Psoas muscle (tissue), 8 donors: ENCODE results near the gene SLC2A8. TPM values are rescaled to one million over a fixed set of nuclear protein-coding genes. Genes with fewer than 3 reads are reported as not detected.

Experiments used
- ATAC-seq, 4 donors: fragments of 200-7000 bp; cut with Tn5 transposase; one replicate each; pipeline ENCODE4 v1.9.1; 2020; ENCODE audit warnings: moderate library complexity in 3 of 4, mild to moderate bottlenecking in 2 of 4
- DNase-seq, 2 donors: peaks; one replicate each; pipeline ENCODE4 v3.0.0-alpha.2; 2020
- H3K27ac ChIP-seq: fragments of 200-600 bp; one replicate; pipeline ENCODE4 v1.8.0; 2022
- H3K27me3 ChIP-seq, 3 donors: fragments of 200-600 bp in 1 of 3; one replicate each; pipeline versions ENCODE4 v1.6.1 to v1.8.0; 2013 to 2022; ENCODE audit warnings: low read length in 2 of 3, mild to moderate bottlenecking in 2 of 3, moderate library complexity in 1 of 3; ENCODE audit not compliant: insufficient read depth in 3 of 3
- H3K36me3 ChIP-seq, 2 donors: fragments of 200-600 bp in 1 of 2; one replicate each; pipeline versions ENCODE4 v1.6.1 to v1.8.0; 2013 to 2022; ENCODE audit warnings: low read depth in 1 of 2, mild to moderate bottlenecking in 1 of 2, moderate library complexity in 1 of 2; ENCODE audit not compliant: insufficient read depth in 1 of 2
- H3K4me1 ChIP-seq: fragments of 200-600 bp; one replicate; pipeline ENCODE4 v1.8.0; 2022
- H3K4me3 ChIP-seq: fragments of 200-600 bp; one replicate; pipeline ENCODE4 v1.8.0; 2022; ENCODE audit warnings: mild to moderate bottlenecking
- H3K9me3 ChIP-seq: fragments of 200-600 bp; one replicate; pipeline ENCODE4 v1.8.0; 2022
- WGBS, 3 donors: extraction: QIAGEN DNeasy Blood & Tissue Kit; methylation state at CpG; one replicate each; pipeline versions ENCODE4 v1.1.6 to v1.1.7; 2013; 5-methylcytosine and 5-hydroxymethylcytosine counted together
- intact Hi-C, 2 donors: fragments of 100-400 bp; cut with DNase I; formaldehyde crosslinking; loops; one replicate each; pipeline versions ENCODE4 v1.11.0 to v1.14.2; 2022
- polyA plus RNA-seq, 3 donors: library from polyadenylated mRNA; stranded (reverse); fragments of 200-250 nt; gene quantifications; one replicate each; pipeline ENCODE4 v1.2.3, GENCODE V29; 2013
- total RNA-seq, 4 donors: library from RNA; stranded (reverse); fragmentation: NEBNext Ultra II Directional in 2 of 4; extraction: Animal tissue kit (Norgen Biotek cat#: 25700) in 2 of 4; gene quantifications; one replicate each; pipeline versions ENCODE4 v1.2.1 to v1.2.4, GENCODE V29; 2021 to 2023
- TF ChIP-seq, protein P1 (sequence below): fragments of 200-600 bp; IDR thresholded peaks from one replicate; pipeline ENCODE4 v1.8.0; 2022; ENCODE audit warnings: antibody characterized with exemption
- donor health status: healthy with polysubstance abuse.
- donor health status: DM: no; HTN: no; CAD: no; lungs with moderate emphysema.
- donor health status: Bipolar disorder and iron deficiency.
- donor health status: healthy.
- donor health status: DM: yes; HTN: yes; CAD: no.
- donor health status: DM: no; HTN: no; CAD: no.
- donor health status: DM: no; HTN: no; CAD: no.
- donor health status: DM: yes; HTN: yes; CAD: no.

SLC2A8 gene
- total and polyA plus RNA-seq, 7 donors: 13.2 to 20.3 (median 16.3) TPM

DNA sequence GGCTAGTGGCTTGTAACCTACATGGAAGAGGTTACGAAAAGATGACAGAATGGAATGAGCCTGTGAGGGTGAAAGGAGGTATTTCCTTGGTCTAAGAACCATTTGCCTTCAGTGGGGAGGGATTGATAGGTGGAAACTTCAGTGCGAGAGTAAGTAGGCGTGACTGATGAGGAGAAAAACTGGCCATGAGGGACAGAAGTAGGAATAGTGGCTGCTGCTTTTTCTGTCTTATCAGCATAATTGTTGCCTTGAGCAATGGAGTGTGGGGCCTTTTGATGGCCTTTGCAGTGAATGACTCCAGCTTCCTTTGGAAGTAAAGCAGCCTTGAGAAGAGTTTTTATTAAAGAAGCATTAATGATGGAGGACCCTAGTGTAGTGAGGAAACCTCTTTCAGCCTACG, 18.2 kb downstream of the SLC2A8 start:
- intact Hi-C loops: no loop called here
- TF ChIP-seq, protein P1, sequence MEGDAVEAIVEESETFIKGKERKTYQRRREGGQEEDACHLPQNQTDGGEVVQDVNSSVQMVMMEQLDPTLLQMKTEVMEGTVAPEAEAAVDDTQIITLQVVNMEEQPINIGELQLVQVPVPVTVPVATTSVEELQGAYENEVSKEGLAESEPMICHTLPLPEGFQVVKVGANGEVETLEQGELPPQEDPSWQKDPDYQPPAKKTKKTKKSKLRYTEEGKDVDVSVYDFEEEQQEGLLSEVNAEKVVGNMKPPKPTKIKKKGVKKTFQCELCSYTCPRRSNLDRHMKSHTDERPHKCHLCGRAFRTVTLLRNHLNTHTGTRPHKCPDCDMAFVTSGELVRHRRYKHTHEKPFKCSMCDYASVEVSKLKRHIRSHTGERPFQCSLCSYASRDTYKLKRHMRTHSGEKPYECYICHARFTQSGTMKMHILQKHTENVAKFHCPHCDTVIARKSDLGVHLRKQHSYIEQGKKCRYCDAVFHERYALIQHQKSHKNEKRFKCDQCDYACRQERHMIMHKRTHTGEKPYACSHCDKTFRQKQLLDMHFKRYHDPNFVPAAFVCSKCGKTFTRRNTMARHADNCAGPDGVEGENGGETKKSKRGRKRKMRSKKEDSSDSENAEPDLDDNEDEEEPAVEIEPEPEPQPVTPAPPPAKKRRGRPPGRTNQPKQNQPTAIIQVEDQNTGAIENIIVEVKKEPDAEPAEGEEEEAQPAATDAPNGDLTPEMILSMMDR: no peak
- H3K27me3 ChIP-seq: no peaks in the 10 kb centered on the region
- H3K36me3 ChIP-seq: no peaks in the 10 kb centered on the region
- WGBS, 3 donors: 80 to 88% (median 86%) methylated on average over 4 of the region's 4 CpGs
- H3K4me1 ChIP-seq: peaks cover 5% of the 10 kb centered on the region
- DNase-seq: no peak
- H3K9me3 ChIP-seq: no peaks in the 10 kb centered on the region
- no peak for ATAC-seq
- no peak overlapping the region for H3K27ac ChIP-seq
- H3K4me3 ChIP-seq: no peak overlapping the region

DNA sequence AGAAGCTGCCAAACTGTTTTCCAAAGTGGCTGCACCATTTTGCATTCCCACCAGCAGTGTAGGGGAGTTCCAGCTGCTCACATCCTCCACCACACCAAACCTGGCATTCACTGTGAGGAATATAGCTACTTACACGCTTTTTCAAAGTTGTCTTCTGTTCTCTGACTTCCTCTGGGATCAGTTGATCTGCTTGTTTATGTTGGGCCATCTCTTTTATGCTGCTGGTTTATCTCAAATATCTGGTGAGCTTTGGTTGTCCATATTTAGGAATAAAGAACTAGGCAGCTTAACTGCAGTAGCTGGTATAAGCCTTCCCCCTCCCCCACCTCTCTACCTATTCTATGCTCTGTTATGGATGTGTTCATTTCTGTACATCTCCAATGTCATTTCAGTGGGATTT, 18.7 kb downstream of the SLC2A8 start:
- WGBS, 3 donors: 75 to 90% (median 80%) methylated on average over 1 of the region's 1 CpG
- DNase-seq (no peak), ATAC-seq (no peak)
- TF ChIP-seq, protein P1: no peak
- intact Hi-C loops: no loop called here
- Histone ChIP-seq H3K27ac (no peak overlapping the region), H3K4me1 (peaks cover 5% of the 10 kb centered on the region), H3K27me3 (no peaks in the 10 kb centered on the region), H3K4me3 (no peak overlapping the region), H3K9me3 (no peaks in the 10 kb centered on the region), H3K36me3 (no peaks in the 10 kb centered on the region)

DNA sequence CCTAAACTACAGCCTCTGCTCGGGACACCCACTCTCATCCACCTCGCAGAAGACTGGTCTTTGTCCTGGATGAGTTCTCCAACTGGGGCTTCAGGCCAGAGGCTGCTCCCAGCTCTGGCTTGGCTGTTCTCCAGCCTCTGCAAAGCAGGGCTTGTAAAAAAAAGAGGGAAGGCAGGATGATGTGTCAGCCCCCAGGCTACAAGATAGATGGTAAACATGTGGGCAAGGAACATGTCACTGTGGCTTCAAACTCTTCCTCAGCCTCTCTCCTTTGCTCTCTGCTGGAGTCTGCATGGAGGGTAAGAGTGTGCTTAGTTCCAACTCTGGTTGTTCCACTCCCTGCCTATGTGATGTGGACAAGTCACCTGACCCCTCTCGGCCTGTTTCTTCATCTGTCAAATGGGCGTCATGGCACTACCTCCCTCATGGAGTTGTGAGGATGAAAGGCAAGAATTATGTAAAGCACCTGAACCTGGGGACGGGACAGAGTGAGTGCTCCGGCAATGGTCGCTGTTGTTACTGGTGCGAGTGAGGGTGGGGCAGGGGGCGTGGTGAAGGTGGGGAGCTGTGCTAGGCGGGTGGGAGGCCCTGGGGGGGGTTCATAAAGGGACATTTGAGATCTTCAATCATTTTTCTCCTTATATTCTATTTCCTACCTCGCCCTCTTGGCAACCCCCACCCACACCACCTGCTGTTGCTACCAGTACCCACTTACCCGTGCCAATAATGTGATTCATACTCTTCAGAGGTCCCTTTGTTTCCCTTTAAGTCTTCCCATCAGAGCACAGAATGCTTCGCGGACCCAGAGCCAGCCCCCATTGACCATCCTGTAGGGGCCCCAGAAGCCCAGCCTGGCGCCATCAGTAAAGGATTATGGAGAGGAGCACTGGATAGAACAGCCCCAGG, 20.4 kb downstream of the SLC2A8 start:
- peak; percentile 19 to 37 (median 33) for ATAC-seq
- no peak for DNase-seq
- Histone ChIP-seq H3K4me1 (peaks cover 11% of the 10 kb centered on the region), H3K27ac (no peak overlapping the region), H3K36me3 (no peaks in the 10 kb centered on the region), H3K9me3 (no peaks in the 10 kb centered on the region), H3K27me3 (no peaks in the 10 kb centered on the region), H3K4me3 (no peak overlapping the region)
- WGBS, 3 donors: 42 to 58% (median 56%) methylated on average over 15 of the region's 15 CpGs
- TF ChIP-seq, protein P1: no peak
- intact Hi-C loops: no loop called here

DNA sequence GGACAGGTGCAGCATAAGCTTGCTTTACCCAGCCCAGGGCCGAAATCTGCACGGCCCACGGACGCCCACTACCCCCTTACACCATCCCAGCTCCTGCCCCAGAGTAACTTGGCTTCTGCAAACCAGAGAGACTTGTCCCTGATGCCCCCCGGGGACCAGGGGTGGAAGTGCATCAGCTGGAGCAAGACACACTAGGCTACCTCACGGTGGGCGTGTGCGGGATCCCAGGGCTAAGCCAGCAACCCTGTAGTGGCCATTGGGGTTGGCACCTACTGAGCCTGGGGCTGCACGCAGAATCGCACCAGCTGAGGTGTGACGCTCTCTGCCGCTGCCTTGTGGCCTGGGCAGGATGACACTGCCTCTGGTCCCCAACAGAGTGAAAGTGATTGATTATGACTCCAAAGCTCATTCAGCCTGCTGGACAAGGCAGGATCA, 21.1 kb downstream of the SLC2A8 start:
- TF ChIP-seq, protein P1: peak; percentile 26
- peaks cover 16% of the 10 kb centered on the region for H3K4me1 ChIP-seq
- ATAC-seq (peak; percentile 26 to 71 (median 64)), DNase-seq (peak; percentile 30 to 58)
- no peak overlapping the region for H3K4me3 ChIP-seq
- H3K27me3 ChIP-seq: no peaks in the 10 kb centered on the region
- no peaks in the 10 kb centered on the region for H3K9me3 ChIP-seq
- WGBS, 3 donors: 43 to 53% (median 45%) methylated on average over 12 of the region's 12 CpGs
- no peak overlapping the region for H3K27ac ChIP-seq
- intact Hi-C loops: no loop called here
- no peaks in the 10 kb centered on the region for H3K36me3 ChIP-seq
